Smooth muscle cell (in vitro differentiated cells): Measurements from ENCODE around the gene CAPN15. TPM values are rescaled to one million over a fixed set of nuclear protein-coding genes. Genes with fewer than 3 reads are reported as not detected.

Source experiments
- DNase-seq: peaks from one replicate; lab custom pipeline; 2025; ENCODE audit not compliant: unreplicated experiment; lab: John Stamatoyannopoulos, UW
- H2AFZ ChIP-seq: fragments of 200-600 bp; sonication (generic); 2 replicates; pipeline ENCODE4 v1.6.0; 2016; ENCODE audit warnings: antibody characterized with exemption, low read depth, mild to moderate bottlenecking
- H3F3A ChIP-seq: fragments of 200-600 bp; sonication (generic); 2 replicates; pipeline ENCODE4 v1.6.0; 2017; ENCODE audit warnings: antibody characterized with exemption, low read depth
- H3K27ac ChIP-seq: fragments of 200-600 bp; sonication (generic); 2 replicates; pipeline ENCODE4 v1.5.1; 2016; ENCODE audit warnings: low read depth, mild to moderate bottlenecking
- H3K27me3 ChIP-seq: fragments of 200-600 bp; sonication (generic); 2 replicates; pipeline ENCODE4 v1.6.1; 2016; ENCODE audit warnings: low read depth, mild to moderate bottlenecking
- H3K36me3 ChIP-seq: fragments of 200-600 bp; sonication (generic); 2 replicates; pipeline ENCODE4 v1.5.1; 2016; ENCODE audit warnings: low read depth
- H3K4me1 ChIP-seq: fragments of 200-600 bp; sonication (generic); 2 replicates; pipeline ENCODE4 v1.5.1; 2016; ENCODE audit warnings: low read depth
- H3K4me2 ChIP-seq: fragments of 200-600 bp; sonication (generic); 2 replicates; pipeline ENCODE4 v1.6.0; 2016; ENCODE audit warnings: mild to moderate bottlenecking
- H3K4me3 ChIP-seq: fragments of 200-600 bp; sonication (generic); 2 replicates; pipeline ENCODE4 v1.5.1; 2016; ENCODE audit warnings: mild to moderate bottlenecking
- H3K79me2 ChIP-seq: fragments of 200-600 bp; sonication (generic); 2 replicates; pipeline ENCODE4 v1.6.0; 2016; ENCODE audit warnings: low read depth, mild to moderate bottlenecking
- H3K9ac ChIP-seq: fragments of 200-600 bp; sonication (generic); 2 replicates; pipeline ENCODE4 v1.6.0; 2016; ENCODE audit warnings: low read depth
- H3K9me3 ChIP-seq: fragments of 200-600 bp; sonication (generic); replicated peaks from 2 replicates; pipeline ENCODE4 v1.5.1; 2016; ENCODE audit warnings: low read depth
- H4K20me1 ChIP-seq: fragments of 200-600 bp; sonication (generic); 2 replicates; pipeline ENCODE4 v1.6.0; 2016; ENCODE audit warnings: low read depth
- CTCF ChIP-seq: fragments of 200-600 bp; sonication (generic); IDR thresholded peaks from 2 replicates; pipeline ENCODE4 v1.5.1; 2017; ENCODE audit warnings: borderline replicate concordance, mild to moderate bottlenecking, antibody characterized with exemption; ENCODE audit not compliant: insufficient read depth, poor library complexity, severe bottlenecking
- WGBS: methylation state at CpG from one replicate; pipeline ENCODE4 v1.1.7; 2016; ENCODE audit warnings: low lambda C conversion rate; 5-methylcytosine and 5-hydroxymethylcytosine counted together
- polyA plus RNA-seq: library from polyadenylated mRNA; unstranded; fragments of >200 nt; fragmentation: Nextera tagmentation; extraction: Ambion mirVana; gene quantifications from 2 replicates; pipeline ENCODE4 v1.2.1, GENCODE V29; 2016
- total RNA-seq: library from RNA; depleted of rRNA; stranded (reverse); fragments of >200 nt; gene quantifications from 2 replicates; pipeline ENCODE4 v1.2.3, GENCODE V29; 2014

CAPN15 gene
- total and polyA plus RNA-seq, 2 experiments from 2014 or later, result 14.7 to 18.7 TPM

GRCh38 chr16:565419-566330 is 38.2 kb downstream of the CAPN15 start:
- no peak overlapping the region for H2AFZ ChIP-seq
- no peaks in the 10 kb centered on the region for H3K9me3 ChIP-seq
- H3K9ac ChIP-seq, result no peak overlapping the region
- peaks cover 19% of the 10 kb centered on the region for H3K4me1 ChIP-seq
- H3K27me3 ChIP-seq, result peaks cover 13% of the 10 kb centered on the region
- WGBS, result 38% methylated on average over 33 of the region's 35 CpGs
- peak; percentile 28 for DNase-seq
- H3K4me2 ChIP-seq, result peak overlapping the region; percentile 62
- no peak overlapping the region for H3K4me3 ChIP-seq
- TF ChIP-seq CTCF, result no peak
- peaks cover 8% of the 10 kb centered on the region for H3K79me2 ChIP-seq
- no peaks in the 10 kb centered on the region for H3K36me3 ChIP-seq
- H3F3A ChIP-seq, result no peaks in the 10 kb centered on the region
- H4K20me1 ChIP-seq, result peaks cover 2% of the 10 kb centered on the region
- H3K27ac ChIP-seq, result peak overlapping the region; percentile 5

- peaks cover 12% of the 10 kb centered on the region for H3K79me2 ChIP-seq
- peak within 1 kb of the TSS; percentile 62 for H3K4me2 ChIP-seq
- H3K27ac ChIP-seq, result peak within 1 kb of the TSS; percentile 5
- no peaks in the 10 kb centered on the region for H3K9me3 ChIP-seq
- H3K36me3 ChIP-seq, result no peaks in the 10 kb centered on the region
- H3K4me1 ChIP-seq, result peaks cover 19% of the 10 kb centered on the region
- H3K4me3 ChIP-seq, result no peak within 1 kb of the TSS
- no peak within 1 kb of the TSS for H2AFZ ChIP-seq
- 47% methylated on average over 19 of the region's 26 CpGs for WGBS
- peaks cover 3% of the 10 kb centered on the region for H3K27me3 ChIP-seq
- no peaks in the 10 kb centered on the region for H3F3A ChIP-seq
- peak; percentile 38 for DNase-seq
- no peak for TF ChIP-seq CTCF
- peaks cover 4% of the 10 kb centered on the region for H4K20me1 ChIP-seq
- no peak within 1 kb of the TSS for H3K9ac ChIP-seq
Observed at GRCh38 chr16:566475-567372, 39.2 kb downstream of the CAPN15 start, which contains the start of gene NHLRC4. TSS of gene NHLRC4 (plus strand) at chr16:567005. CDS start at chr16:568048, 1,043 bp downstream.

- peaks cover 13% of the 10 kb centered on the region for H3K79me2 ChIP-seq
- no peaks in the 10 kb centered on the region for H3F3A ChIP-seq
- no peak overlapping the region for H2AFZ ChIP-seq
- H4K20me1 ChIP-seq, result peaks cover 6% of the 10 kb centered on the region
- H3K9ac ChIP-seq, result no peak overlapping the region
- no peak overlapping the region for H3K27ac ChIP-seq
- H3K4me2 ChIP-seq, result peak overlapping the region; percentile 62
- no peak for TF ChIP-seq CTCF
- no peak overlapping the region for H3K4me3 ChIP-seq
- no peaks in the 10 kb centered on the region for H3K36me3 ChIP-seq
- DNase-seq, result no peak
- 97% methylated on average over 35 of the region's 35 CpGs for WGBS
- H3K27me3 ChIP-seq, result no peaks in the 10 kb centered on the region
- H3K9me3 ChIP-seq, result no peaks in the 10 kb centered on the region
- H3K4me1 ChIP-seq, result peaks cover 19% of the 10 kb centered on the region
Observed at GRCh38 chr16:567373-568256, 40.1 kb downstream of the CAPN15 start.
